MCF 10A (cell line): ENCODE results near the gene TM4SF20. TPM values are rescaled to one million over a fixed set of nuclear protein-coding genes. Genes with fewer than 3 reads are reported as not detected.
"Not testable (repeated sequence)": the region's sequence is repeated elsewhere in the genome, so short reads cannot be mapped to it uniquely, and the experiment has no call there.

ENCODE experiments used
- BruUV-seq: library from RNA; stranded (reverse); fragments of 400-500 nt; replicated peaks from 2 replicates; lab custom pipeline; 2021; lab: Mats Ljungman, UMichigan
- CTCF ChIA-PET: fragments of 300-600 bp; sonication (Branson Sonifier 250); formaldehyde crosslinking; extraction: SDS; loops from one replicate; lab custom pipeline; 2021; ENCODE audit warnings: antibody characterized with exemption, inconsistent platforms; lab: Yijun Ruan, JAX
- POLR2A ChIA-PET: fragments of 300-600, 350-650 bp; sonication (Branson Sonifier 250); formaldehyde crosslinking; extraction: SDS; loops from one replicate; lab custom pipeline; 2020; ENCODE audit warnings: antibody characterized with exemption, inconsistent platforms; lab: Yijun Ruan, JAX
- DNase-seq: peaks from one replicate; pipeline ENCODE4 v3.0.0-alpha.2; 2018; ENCODE audit not compliant: unreplicated experiment
- H3K27ac Mint-ChIP-seq: one replicate; pipeline ENCODE4 v1.8.0; 2022; ENCODE audit warnings: mild to moderate bottlenecking, low read depth, mixed read lengths; ENCODE audit not compliant: unreplicated experiment
- H3K27me3 Mint-ChIP-seq: one replicate; pipeline ENCODE4 v1.8.0; 2022; ENCODE audit warnings: mixed read lengths; ENCODE audit not compliant: insufficient read depth, unreplicated experiment
- H3K36me3 Mint-ChIP-seq: one replicate; pipeline ENCODE4 v1.8.0; 2022; ENCODE audit warnings: mild to moderate bottlenecking, moderate library complexity, mixed read lengths; ENCODE audit not compliant: insufficient read depth, unreplicated experiment
- H3K4me1 Mint-ChIP-seq: one replicate; pipeline ENCODE4 v1.8.0; 2022; ENCODE audit warnings: mixed read lengths; ENCODE audit not compliant: insufficient read depth, unreplicated experiment
- H3K4me3 Mint-ChIP-seq: one replicate; pipeline ENCODE4 v1.8.0; 2022; ENCODE audit warnings: mild to moderate bottlenecking, moderate library complexity, mixed read lengths; ENCODE audit not compliant: unreplicated experiment
- H3K9me3 Mint-ChIP-seq: one replicate; pipeline ENCODE4 v1.8.0; 2022; ENCODE audit warnings: mixed read lengths; ENCODE audit not compliant: unreplicated experiment
- intact Hi-C: fragments of 100-400 bp; cut with micrococcal nuclease; formaldehyde crosslinking; loops from 2 replicates; pipeline ENCODE4 v1.14.1; 2022
- total RNA-seq: library from RNA; stranded (reverse); gene quantifications from 2 replicates; pipeline ENCODE4 v1.2.3, GENCODE V29; 2022
- TF ChIP-seq, protein P1 (sequence below): fragments of 200-600 bp; IDR thresholded peaks from one replicate; pipeline ENCODE4 v1.8.0; 2022; ENCODE audit warnings: antibody characterized with exemption, mild to moderate bottlenecking; ENCODE audit not compliant: unreplicated experiment

The TM4SF20 gene
- total RNA-seq, 1 experiment from 2014 or later, result not detected

DNA sequence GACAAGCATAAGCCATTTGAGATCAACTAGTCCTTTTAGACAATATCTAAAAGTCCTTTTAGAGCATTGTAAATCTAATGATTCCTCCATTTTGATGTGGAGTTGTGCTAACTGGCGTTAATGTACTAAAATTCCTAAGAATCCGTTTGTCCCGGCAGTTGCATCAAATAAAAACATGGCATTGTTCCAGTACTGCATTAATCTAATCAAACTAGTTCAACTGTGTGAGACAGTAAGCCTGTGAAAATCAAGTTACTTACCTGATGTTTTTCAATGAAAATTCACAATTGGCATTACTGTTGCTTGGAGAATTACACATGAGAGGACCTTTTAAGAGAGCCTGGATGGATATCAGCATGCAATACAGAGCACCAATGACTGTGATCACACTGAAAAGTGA, 13.3 kb downstream of the TM4SF20 start:
- CTCF ChIA-PET, result interaction anchor here (0.6 kb wide), 1 partner anchor 354 kb away, joined by 3 read pairs; no protein-coding TSS in a partner anchor
- TF ChIP-seq, protein P1, sequence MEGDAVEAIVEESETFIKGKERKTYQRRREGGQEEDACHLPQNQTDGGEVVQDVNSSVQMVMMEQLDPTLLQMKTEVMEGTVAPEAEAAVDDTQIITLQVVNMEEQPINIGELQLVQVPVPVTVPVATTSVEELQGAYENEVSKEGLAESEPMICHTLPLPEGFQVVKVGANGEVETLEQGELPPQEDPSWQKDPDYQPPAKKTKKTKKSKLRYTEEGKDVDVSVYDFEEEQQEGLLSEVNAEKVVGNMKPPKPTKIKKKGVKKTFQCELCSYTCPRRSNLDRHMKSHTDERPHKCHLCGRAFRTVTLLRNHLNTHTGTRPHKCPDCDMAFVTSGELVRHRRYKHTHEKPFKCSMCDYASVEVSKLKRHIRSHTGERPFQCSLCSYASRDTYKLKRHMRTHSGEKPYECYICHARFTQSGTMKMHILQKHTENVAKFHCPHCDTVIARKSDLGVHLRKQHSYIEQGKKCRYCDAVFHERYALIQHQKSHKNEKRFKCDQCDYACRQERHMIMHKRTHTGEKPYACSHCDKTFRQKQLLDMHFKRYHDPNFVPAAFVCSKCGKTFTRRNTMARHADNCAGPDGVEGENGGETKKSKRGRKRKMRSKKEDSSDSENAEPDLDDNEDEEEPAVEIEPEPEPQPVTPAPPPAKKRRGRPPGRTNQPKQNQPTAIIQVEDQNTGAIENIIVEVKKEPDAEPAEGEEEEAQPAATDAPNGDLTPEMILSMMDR, result no peak
- no peak overlapping the region for H3K27ac Mint-ChIP-seq
- H3K4me3 Mint-ChIP-seq, result no peak overlapping the region
- no peak for DNase-seq
- no peaks in the 10 kb centered on the region for H3K27me3 Mint-ChIP-seq
- no peaks in the 10 kb centered on the region for H3K9me3 Mint-ChIP-seq
- H3K36me3 Mint-ChIP-seq, result peaks cover 6% of the 10 kb centered on the region
- H3K4me1 Mint-ChIP-seq, result peaks cover 9% of the 10 kb centered on the region
- POLR2A ChIA-PET, result no interaction called here
- BruUV-seq, result no TSS peak
- intact Hi-C loops, result loop anchor here (2.0 kb wide), 1 partner anchor 41 kb away; no protein-coding TSS in a partner anchor

DNA sequence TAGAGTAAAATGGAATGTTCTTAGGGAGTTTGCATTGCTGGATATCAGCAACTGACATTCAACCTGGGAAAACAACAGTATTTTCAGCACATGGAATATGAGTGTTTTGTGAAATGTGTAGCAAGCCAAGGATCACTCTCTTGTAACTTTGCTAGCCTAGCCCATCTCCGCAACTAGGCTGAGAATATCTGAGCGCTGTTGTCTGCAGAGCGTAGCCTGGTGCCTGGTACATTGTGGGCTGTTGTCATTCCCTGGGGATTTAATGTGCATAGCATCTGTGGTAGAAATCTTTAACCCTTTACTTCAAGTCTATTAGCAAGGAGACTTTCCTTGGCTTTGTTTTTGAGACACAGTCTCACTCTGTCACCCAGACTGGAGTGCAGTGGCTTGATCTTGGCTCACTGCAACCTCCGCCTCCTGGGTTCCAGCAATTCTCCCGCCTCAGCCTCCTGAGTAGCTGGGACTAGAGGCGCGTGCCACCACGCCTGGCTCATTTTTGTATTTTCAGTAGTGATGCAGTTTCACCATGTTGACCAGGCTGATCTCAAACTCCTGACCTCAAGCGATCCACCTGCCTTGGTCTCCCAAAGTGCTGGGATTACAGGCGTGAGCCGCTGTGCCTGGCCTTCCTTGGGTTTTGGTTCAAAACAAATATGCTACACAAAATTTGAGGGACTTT, 14.4 kb downstream of the TM4SF20 start:
- H3K4me1 Mint-ChIP-seq, BruUV-seq, H3K4me3 Mint-ChIP-seq, intact Hi-C loops, H3K27ac Mint-ChIP-seq, H3K27me3 Mint-ChIP-seq, POLR2A ChIA-PET, H3K9me3 Mint-ChIP-seq, DNase-seq: not testable (repeated sequence)
- H3K36me3 Mint-ChIP-seq, result peaks cover 15% of the 10 kb centered on the region
- CTCF ChIA-PET, result interaction anchor here (0.6 kb wide), 1 partner anchor 1354 kb away, joined by 4 read pairs; no protein-coding TSS in a partner anchor

DNA sequence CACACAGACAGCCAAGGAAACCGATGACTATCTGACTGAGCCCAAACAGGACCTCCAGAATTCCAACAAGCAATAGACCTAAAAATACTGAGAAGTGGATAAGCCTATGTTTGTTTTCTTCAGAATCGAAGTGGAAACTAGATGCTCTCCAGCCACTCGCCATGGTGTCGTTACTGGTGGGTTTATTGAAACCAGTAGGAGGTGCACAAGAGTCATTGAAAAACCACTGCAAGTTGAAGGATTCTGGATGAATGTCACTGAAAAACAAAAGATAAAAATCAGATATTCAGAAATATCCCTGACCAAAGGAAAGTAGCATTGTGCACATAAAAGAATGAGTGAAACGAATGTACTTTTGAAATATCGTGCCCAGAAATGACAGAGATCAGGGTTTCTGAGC, 15.3 kb downstream of the TM4SF20 start:
- H3K9me3 Mint-ChIP-seq, result no peaks in the 10 kb centered on the region
- ChIA-PET POLR2A (interaction anchor here (0.6 kb wide), 1 partner anchor 14 kb away, joined by 4 read pairs; no protein-coding TSS in a partner anchor), CTCF (no interaction called here)
- peaks cover 25% of the 10 kb centered on the region for H3K36me3 Mint-ChIP-seq
- DNase-seq, result peak; percentile 38
- no TSS peak for BruUV-seq
- TF ChIP-seq, protein P1, result no peak
- H3K27ac Mint-ChIP-seq, result no peak overlapping the region
- H3K27me3 Mint-ChIP-seq, result no peaks in the 10 kb centered on the region
- no peak overlapping the region for H3K4me3 Mint-ChIP-seq
- intact Hi-C loops, result no loop called here
- peaks cover 9% of the 10 kb centered on the region for H3K4me1 Mint-ChIP-seq

DNA sequence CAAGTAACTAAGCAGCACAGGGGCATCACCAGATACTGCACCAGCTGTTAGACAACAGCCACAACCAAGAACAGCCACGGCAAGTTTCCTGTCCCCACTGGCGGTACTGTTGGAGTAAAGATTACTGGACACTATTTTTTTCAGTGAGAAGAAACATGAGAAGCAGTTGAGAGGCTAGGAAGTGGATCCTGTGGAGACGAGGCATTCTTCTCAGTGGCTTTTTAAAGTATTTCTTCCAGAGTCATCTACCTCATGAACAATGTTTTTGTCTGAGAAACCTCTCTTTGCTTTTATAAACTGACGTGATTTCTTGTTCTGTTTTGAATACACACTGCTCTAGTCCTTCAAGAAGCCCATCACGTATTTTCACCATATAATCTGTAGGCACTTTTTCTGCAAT, 18.8 kb downstream of the TM4SF20 start:
- ChIA-PET CTCF (no interaction called here), POLR2A (interaction anchor here (0.6 to 2.1 kb wide), 2 partner anchors 18 to 34 kb away, joined by 3 to 6 read pairs; no protein-coding TSS in a partner anchor)
- TF ChIP-seq, protein P1, result no peak
- intact Hi-C loops, result no loop called here
- Mint-ChIP-seq H3K27ac (no peak overlapping the region), H3K27me3 (no peaks in the 10 kb centered on the region), H3K4me1 (peaks cover 5% of the 10 kb centered on the region), H3K9me3 (no peaks in the 10 kb centered on the region), H3K4me3 (no peak overlapping the region), H3K36me3 (peaks cover 59% of the 10 kb centered on the region)
- DNase-seq, result no peak
- no TSS peak for BruUV-seq
